Measurements from ENCODE around the gene BABAM2.
"Not testable (repeated sequence)": the region's sequence is repeated elsewhere in the genome, so short reads cannot be mapped to it uniquely, and the experiment has no call there.

The BABAM2 gene

GRCh38 chr2:28329184-28329583 is 438.7 kb downstream of the BABAM2 start:
- H3K4me3 ChIP-seq (ENCODE audit: low read length): no peak overlapping the region
- TF ChIP-seq ZNF274 (IDR thresholded peaks at IDR 0.05; ENCODE audit: low read depth, low read length): no peak

- H3K4me3 ChIP-seq (ENCODE audit: low read length): not testable (repeated sequence)
Measured at GRCh38 chr2:28330722-28331121, 440.2 kb downstream of the BABAM2 start.

GRCh38 chr2:28331797-28332196 is 441.3 kb downstream of the BABAM2 start:
- not testable (repeated sequence) for H3K4me3 ChIP-seq (ENCODE audit: low read length)

GRCh38 chr2:28332696-28333095 is 442.2 kb downstream of the BABAM2 start:
- no peak for TF ChIP-seq ZNF274 (IDR thresholded peaks at IDR 0.05; ENCODE audit: low read depth, low read length)
- H3K4me3 ChIP-seq (ENCODE audit: low read length): no peak overlapping the region

DNA sequence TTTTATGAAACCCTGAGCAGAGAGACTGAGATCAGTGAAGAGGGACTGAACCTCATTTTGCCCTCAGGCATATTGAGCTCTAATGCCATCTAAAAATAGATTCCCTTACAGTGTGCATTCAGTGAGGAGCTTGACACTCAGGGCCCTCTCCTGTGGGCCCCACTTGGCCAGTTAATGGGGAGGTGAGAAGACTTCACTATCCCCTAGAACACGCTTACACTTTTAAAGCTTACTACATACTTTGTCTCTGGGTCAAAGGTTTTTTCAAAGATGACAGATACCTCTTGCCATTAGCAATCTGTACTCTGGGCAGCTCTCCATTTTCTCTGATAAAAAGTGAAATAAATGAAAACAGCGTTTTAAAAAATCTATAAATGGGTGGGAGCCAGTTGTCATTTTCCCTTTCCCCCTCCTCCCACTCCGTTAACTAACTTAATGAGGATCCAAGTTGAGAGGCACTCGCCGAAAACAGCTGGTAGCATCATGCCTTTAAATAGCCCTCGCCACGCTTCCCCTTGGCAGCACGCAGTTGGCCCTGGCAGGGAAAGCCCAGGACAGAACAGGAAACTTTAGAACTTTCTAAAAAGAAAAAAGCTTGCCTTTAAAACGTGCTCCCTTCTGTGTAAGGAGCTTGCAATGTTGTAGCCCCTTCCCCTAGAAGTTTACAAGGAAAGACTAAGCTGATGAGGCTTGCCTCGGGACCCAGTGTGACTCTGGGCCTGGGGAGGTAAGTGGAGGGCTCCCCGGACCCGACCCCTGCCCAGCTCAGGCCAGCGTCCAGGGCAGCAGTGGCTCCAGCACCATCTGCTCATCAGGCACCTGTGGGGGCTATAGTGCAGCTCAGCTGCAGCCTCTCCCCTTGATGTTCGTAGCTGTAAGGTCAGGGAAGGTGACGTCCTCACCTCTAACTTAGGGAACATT is 443.3 kb downstream of the BABAM2 start:
- H3K4me3 ChIP-seq (ENCODE audit: low read length): no peak overlapping the region
- no peak for TF ChIP-seq ZNF274 (IDR thresholded peaks at IDR 0.05; ENCODE audit: low read depth, low read length)

DNA sequence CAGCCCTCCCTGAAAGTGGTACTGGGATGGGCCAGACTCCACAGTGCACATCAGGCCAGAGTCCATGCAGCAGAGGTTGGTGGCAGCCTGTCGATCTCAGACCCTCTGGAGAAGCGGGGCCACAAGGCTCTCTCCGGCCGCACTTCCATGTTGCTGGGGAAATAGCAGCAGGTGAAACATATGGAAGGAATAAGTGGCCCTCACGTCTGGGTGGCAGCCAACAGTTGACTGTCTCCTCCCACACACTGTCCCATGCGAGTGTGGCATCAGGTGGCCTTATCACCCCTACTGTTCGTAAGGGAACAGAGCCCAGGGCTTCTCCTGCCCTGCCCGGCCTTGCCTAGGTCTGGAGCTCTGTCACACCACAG is 444.0 kb downstream of the BABAM2 start:
- no peak for TF ChIP-seq ZNF274 (IDR thresholded peaks at IDR 0.05; ENCODE audit: low read depth, low read length)
- H3K4me3 ChIP-seq (ENCODE audit: low read length): no peak overlapping the region

- not testable (repeated sequence) for H3K4me3 ChIP-seq (ENCODE audit: low read length)
Measured at GRCh38 chr2:28335265-28335664, 444.7 kb downstream of the BABAM2 start.

- no peak for TF ChIP-seq ZNF274 (IDR thresholded peaks at IDR 0.05; ENCODE audit: low read depth, low read length)
Measured at GRCh38 chr2:28335666-28336065, 445.1 kb downstream of the BABAM2 start.

GRCh38 chr2:28336264-28336980 is 445.9 kb downstream of the BABAM2 start:
- no peak overlapping the region for H3K4me3 ChIP-seq (ENCODE audit: low read length)
- no peak for TF ChIP-seq ZNF274 (IDR thresholded peaks at IDR 0.05; ENCODE audit: low read depth, low read length)

More at GRCh38 chr2:28335666-28336065, 445.1 kb downstream of the BABAM2 start:
- no peak overlapping the region for H3K4me3 ChIP-seq (ENCODE audit: low read length)

- no peak for TF ChIP-seq ZNF274 (IDR thresholded peaks at IDR 0.05; ENCODE audit: low read depth, low read length)
- no peak overlapping the region for H3K4me3 ChIP-seq (ENCODE audit: low read length)
Measured at GRCh38 chr2:28336982-28337627, 446.6 kb downstream of the BABAM2 start.

DNA sequence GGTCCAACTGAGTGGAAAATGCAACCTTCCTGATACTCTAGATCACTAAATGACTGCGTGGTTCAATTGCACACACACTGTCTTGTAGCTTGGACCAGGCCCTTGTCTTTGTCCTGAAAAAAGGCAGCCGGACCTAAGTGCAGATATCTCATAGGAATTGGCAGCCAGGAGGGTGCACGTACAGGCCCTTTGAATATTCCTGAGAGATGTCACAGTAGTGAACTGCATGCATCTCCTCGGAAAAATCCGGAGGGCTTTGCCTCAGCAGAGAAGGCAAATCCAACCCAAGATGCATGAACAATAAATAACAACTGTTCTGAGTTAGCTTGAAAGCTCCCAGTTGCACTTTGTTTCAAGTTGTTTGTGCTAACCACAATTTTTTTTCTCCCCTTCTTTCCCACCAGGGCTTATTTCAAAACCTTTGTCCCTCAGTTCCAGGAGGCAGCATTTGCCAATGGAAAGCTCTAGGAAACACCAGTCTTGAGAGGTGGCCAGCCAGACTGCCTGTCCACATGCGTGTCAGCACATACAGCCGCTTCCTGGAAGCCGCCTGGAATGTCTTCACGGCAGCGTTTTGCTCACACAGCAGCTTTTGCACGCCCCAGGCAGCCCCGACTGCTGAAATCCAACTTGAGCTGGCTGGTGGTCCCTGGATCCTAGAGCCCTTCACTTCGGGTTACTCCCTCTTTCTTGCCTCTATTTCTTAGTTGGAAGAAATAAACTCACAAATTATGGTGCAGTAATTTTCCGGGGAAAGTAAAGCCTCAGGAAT is 447.7 kb downstream of the BABAM2 start:
- H3K4me3 ChIP-seq (ENCODE audit: low read length): no peak overlapping the region
- TF ChIP-seq ZNF274 (IDR thresholded peaks at IDR 0.05; ENCODE audit: low read depth, low read length): no peak

DNA sequence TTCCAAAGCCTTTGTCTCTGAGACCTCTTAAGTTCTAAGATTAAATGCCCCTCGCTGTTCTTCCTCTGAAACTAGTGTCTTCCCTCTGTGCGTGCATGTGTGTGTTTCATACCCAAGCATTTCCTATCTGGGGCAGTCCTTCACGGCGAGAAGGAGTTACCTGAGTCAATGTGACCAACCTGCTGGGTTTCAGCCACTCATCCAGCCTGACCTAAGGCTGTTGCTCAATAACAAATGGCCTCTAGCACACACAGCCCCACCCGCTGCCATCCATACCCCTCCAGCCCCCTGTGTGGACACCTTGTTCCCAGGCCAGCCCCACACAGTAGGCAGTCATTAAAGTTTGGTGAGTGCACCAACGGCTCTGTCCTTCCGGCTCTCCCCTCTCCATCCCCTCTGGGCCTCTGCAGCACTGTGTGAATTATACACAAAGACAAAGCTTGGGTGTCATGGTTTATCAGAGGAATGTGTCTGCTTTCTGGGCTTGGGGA is 448.3 kb downstream of the BABAM2 start:
- no peak for TF ChIP-seq ZNF274 (IDR thresholded peaks at IDR 0.05; ENCODE audit: low read depth, low read length)

DNA sequence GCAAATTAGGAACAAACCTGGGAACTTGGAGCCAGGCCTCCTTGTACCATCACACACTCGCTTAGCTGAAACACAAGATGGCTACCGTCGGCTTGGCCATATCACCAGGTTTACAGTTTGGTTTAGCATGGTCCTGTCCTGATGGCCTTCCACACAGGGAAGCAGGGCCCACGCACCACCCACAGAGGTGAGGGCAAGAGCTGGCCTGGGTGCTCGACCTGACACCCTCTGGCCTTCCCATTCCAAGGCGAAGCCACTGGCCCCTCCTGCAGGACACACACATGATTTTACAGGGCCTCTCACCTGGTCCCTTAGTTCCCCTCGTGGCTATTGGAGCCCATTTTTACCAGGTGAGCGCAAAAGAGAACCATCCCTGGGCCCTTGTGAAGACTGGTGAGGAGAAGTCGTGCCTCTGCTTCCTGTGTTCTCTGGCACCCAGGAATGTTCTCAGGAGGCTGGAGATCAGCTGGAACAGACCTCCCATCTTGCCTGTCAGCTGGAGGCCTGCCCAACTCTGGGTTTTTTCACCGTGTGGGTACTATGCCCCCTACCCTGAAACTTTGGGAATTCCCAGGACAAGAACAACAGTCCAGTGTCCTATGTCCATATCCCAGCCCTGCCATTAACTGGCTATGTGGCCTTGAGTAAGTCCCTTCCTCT is 449.1 kb downstream of the BABAM2 start:
- TF ChIP-seq ZNF274 (IDR thresholded peaks at IDR 0.05; ENCODE audit: low read depth, low read length): no peak
- no peak overlapping the region for H3K4me3 ChIP-seq (ENCODE audit: low read length)

More for the DNA sequence above, 448.3 kb downstream of the BABAM2 start:
- H3K4me3 ChIP-seq (ENCODE audit: low read length): no peak overlapping the region
